Measurements from ENCODE around the gene DGCR8.

The DGCR8 gene

GRCh38 chr22:20079745-20080444, at the start of gene DGCR8:
Gene DGCR8 (plus strand): TSS chr22:20080241. CDS start chr22:20085964, 5,723 bp downstream.
- peak; percentile 60 for DNase-seq

DNA sequence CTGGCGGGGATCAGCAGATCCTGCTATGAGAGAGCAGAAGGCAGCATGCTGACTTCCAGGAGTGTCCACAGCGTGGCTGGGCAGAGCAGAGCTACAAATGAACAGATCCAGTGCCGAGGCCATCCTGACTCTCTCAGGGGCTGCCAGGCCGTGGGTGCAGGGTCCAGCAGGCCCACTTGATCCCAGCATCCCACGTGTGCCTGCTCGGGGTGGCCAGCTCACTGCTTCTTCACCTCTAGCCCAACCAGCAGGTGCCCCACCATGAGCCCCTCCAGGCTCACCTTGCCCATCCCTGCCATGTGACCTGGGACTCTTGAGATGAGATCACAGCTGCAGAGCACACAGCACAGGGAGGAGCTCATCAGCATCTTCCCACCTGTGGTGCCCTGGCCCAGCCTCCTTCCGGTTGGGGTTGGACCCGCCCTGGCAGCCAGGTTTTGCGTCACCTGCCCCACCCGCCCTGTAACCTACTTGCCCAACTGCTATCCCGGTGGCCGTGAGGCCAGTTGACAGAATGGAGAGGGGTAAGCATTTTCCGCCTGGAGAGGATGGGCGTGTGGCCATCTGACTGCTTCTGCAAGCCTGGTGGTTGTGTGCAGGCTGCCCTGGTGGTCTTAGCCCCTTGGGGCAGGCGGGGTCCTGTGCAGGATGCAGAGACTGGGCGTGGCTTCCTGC, 48.2 kb upstream of the DGCR8 start:
- DNase-seq: peak; percentile 28

DNA sequence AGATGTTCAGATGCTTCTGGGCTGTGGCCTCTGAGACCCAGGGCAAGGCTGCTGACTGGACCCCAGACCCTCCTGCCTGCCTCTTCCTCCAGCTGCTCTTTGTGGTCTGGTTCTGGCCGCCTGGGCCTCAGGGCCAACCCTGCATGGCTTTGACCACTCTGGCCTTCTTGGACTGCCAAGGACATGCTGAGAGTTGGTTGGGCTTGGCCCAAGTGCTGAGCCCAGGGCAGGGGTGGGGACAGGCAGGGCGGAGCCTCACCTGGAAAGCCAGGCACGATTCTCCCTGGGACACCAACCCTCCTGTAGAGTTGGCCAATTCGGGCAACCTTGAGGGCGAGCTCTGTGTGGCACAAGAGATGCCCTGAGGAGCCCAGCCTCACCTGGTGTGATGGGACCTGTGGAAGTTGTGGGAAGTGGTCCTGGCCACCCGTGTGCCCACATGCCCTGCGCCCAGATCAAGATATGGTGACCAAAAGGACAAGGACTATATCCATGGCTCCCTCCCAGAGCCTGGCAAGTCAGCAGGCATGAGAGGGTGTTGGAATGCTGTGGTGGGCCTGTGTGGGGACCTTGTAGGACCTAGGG, 47.5 kb upstream of the DGCR8 start:
- no peak for DNase-seq

- DNase-seq: no peak
Observed at GRCh38 chr22:20033045-20033706, 46.9 kb upstream of the DGCR8 start.

GRCh38 chr22:20034143-20034542, 45.9 kb upstream of the DGCR8 start:
- no peak for DNase-seq

DNA sequence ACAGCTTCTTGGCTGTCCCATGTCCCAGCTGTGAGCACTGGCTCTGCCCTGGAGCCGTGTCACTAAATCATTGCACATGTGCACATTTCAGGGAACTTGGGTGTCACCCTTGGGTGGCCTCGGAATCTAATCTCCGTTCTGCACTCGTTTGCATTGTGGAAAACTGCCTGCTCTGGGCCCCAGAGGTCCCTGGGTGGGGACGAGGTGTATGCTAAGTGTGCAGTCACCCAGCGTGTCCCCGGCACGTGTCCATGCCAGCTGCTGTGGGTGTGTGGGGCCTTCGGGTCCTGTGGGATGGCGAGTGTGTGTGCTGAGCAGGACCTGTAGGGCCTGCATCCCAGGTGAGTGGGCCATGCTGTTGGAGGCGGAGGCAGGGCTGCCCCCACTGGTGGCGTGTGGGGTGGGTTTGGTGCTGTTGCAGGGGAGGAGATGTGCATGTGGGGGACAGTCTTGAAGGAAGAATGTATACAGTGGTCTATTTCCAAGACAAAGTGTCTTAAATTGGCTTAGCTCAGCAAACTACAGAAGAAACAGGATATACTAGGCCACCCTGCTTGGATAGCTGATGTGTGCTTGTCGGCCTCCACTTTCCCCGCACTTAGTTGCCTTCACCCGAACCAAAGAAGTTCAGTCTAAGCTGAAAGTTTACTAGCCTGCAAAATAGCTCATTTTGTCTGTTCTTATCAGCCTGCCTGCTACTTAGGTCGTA, 44.5 kb upstream of the DGCR8 start:
- DNase-seq: no peak

DNA sequence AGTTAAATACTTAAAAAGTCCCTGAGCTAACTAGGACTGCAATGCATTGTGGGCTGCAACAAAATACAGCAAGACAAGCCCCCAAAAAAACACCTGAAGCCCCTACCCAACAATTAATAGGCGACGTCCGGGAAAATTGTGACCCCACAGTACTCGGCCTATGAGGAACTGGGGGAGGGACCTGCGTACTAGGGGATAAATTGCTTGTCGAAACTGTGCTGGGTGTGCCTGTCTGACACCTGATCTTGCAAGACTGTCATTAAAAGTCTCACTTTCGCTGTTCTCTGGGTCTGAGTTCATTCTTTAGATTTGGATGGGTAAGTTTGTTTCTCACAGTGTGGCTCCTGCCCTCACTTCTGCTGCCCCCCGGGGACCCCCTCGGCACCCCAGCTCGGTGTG, 44.0 kb upstream of the DGCR8 start:
- DNase-seq: no peak

DNA sequence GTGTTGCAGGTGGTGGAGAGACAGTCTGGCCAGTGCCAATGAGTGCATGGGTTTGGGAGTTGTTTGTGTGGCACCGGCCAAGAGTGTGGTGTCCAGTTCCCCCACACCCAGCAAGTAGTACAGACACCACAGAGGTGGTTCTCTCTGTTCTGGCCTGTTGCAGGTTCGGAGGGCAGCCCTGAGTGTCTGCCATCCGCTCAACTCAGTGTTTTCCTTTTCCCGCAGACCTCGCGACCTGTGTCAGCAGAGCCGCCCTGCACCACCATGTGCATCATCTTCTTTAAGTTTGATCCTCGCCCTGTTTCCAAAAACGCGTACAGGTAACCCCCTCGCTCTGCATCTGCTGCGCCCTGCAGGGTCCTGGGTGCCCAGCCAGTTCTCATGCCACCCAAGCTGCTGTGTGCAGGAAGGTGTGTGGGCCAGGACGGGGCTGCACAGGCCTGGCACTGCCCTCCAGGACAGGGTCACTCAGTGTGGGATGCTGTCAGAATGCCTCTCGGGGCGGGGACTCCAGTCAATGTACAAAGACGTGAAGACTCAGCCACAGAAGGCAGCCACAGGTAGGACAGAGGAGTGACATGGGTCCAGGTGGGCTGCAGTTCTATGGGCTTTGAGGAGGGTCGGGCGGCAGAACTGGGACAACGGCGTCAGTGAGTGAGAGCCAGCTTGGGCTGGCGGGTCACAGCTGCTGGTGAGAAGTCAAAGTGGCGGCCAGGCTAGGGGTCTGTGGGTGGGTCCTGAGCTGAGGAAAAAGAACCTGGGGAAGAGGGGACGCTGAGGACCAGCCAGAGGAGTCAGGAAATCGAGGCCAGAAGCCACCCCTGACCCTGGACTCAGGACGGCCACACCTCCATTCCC, 43.3 kb upstream of the DGCR8 start:
- no peak for DNase-seq

- no peak for DNase-seq
Observed at GRCh38 chr22:20037419-20037818, 42.6 kb upstream of the DGCR8 start.

- no peak for DNase-seq
Observed at GRCh38 chr22:20038574-20038973, 41.5 kb upstream of the DGCR8 start.

DNA sequence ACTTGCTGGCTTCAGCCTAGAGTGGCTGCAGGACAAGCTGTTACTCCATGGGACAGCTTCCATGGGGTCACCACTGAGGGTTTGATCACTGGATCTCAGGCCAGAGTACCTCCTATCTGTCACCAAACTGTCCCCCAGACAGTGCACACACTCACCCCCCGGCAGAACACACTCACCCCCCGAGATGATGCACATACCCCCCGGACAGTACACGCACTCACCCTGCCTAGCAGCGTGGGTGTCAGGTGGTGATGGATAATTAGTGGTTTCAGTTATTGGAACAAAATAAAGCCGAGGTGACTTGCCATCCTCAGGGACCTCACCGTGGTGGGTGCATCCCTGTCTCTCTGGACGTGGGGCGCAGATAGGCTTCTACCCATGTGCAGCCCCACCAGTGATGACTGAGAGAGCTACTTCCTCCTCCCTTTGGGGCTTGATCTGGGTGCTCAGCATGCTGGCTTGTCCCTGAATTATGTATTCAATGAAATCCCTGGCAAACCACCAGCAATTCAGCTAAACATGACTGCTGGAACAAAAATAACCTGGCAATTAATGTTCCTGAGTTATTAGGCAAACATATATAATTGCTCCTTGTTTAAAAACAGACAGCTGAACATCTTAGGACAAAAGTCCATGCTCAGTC, 40.2 kb upstream of the DGCR8 start:
- DNase-seq: no peak

GRCh38 chr22:20040327-20041200, 39.5 kb upstream of the DGCR8 start:
- DNase-seq: no peak

- DNase-seq: no peak
Observed at GRCh38 chr22:20043057-20043996, 36.7 kb upstream of the DGCR8 start.

DNA sequence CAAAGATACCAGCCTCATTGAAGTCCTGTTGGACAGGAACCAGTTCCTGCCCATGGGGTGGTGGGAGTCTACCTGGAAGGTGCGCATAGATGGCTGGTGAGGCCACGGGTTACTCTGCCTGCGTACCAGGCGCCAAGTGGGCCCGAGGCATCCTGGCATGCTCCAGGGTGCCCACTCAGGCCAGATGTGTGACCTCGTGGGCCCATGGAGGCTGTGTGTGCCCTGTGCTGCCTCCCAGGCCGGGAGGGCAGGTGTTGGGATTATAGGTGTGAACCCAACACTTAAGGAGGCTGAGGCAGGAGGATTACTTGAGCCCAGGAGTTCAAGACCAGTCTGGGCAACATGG, 36.1 kb upstream of the DGCR8 start:
- DNase-seq: no peak

GRCh38 chr22:20044495-20045151, 35.4 kb upstream of the DGCR8 start:
- DNase-seq: no peak

DNA sequence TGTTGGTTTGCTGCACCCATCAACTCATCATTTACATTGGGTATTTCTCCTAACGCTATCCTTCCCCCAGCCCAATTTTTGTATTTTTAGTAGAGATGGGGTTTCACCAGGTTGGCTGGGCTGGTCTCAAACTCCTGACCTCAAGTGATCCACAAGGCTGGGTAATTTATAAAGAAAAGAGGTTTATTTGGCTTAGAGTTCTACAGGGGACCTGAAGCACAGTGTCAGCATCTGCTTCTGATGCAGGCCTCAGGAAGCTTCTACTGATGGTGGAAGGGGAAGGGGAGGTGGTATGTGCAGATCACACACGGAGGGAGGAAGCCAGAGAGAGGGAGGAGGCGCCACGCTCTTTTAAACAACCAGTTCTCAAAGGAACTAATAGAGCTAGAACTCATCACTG, 33.3 kb upstream of the DGCR8 start:
- no peak for DNase-seq

DNA sequence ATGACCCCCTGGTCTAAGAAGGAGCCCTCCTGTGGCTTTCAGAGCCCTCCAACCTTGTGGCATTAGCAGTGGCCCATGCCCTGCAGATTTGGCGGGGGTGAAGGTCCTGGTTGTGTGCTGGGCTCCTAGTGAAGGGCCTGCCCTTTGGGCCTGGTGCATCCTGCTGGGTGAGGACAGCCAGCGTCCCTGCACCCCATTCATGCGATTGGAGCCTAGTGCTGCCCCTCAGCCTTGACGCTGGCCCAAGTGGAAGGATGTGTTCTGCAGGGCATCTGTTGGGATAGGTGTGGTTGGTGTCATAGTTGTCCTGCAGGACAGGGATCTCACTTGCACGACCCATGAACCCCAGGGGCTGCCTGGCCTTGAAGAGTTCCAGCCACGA, 28.1 kb upstream of the DGCR8 start:
- DNase-seq: no peak

GRCh38 chr22:20052309-20053259, 27.5 kb upstream of the DGCR8 start:
- no peak for DNase-seq

Data from stimulated activated CD4-positive, alpha-beta T cell treated with anti-CD3 and anti-CD28 coated beads, Interleukin-4, amount 100 ng/mL, for 24 hours (primary cell).